Bronchial smooth muscle cell (primary cell): ENCODE results near the gene C1orf198. TPM values are rescaled to one million over a fixed set of nuclear protein-coding genes. Genes with fewer than 3 reads are reported as not detected.

Source experiments
- total RNA-seq: library from RNA; depleted of rRNA; stranded (reverse); fragments of >200 nt; gene quantifications from 2 replicates; pipeline ENCODE4 v1.2.1, GENCODE V29; 2014

The C1orf198 gene
- 10.1 and 12.9 TPM in 2 replicates for total RNA-seq

GRCh38 chr1:230867903-230868735 lies at the start of gene C1orf198:
TSS of gene C1orf198 (minus strand) at chr1:230868521. CDS start at chr1:230868512, 9 bp downstream.

Other genes with a start within 250 kb of the C1orf198 start
- 15.4 and 17.1 TPM in 2 replicates for gene COG2, start 226.0 kb downstream of the C1orf198 start, total RNA-seq
- 1.5 and 5.7 TPM in 2 replicates for gene AGT, start 154.4 kb downstream of the C1orf198 start, total RNA-seq
- gene CAPN9, start 121.1 kb downstream of the C1orf198 start, total RNA-seq: 0.09 and 0.16 TPM in 2 replicates
- 5.3 and 5.8 TPM in 2 replicates for gene TTC13, start 110.3 kb upstream of the C1orf198 start, total RNA-seq
- 10.9 and 15.9 TPM in 2 replicates for gene ARV1, start 110.6 kb upstream of the C1orf198 start, total RNA-seq
- gene FAM89A, start 171.7 kb upstream of the C1orf198 start, total RNA-seq: 2.4 and 6.4 TPM in 2 replicates